Measurements from ENCODE around the gene MAP7D1. TPM values are rescaled to one million over a fixed set of nuclear protein-coding genes. Genes with fewer than 3 reads are reported as not detected.

MAP7D1 gene
- polyA plus RNA-seq, 1 of the 3 experiments (the other 2 are of a cell fraction) = 69.9 TPM

DNA sequence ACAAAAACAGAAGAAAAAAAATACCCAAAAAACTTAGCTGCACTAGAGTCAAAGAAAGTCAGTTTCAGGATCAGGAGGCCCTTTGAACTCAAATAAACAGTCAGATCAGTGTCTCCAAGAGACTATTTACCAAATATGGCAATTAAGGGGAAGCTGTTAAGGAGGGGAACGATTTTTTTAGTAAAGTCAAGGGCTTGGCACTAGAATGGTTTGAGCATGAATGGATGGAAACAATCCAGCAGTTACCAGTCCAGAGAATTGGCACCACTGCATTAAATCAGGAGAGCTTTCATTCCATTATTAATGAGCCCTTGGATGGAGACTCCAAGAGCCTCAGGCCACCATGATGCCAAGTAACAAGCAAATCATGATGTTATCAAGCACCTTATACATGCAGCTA is 13.8 kb upstream of the MAP7D1 start:
- Histone ChIP-seq H4K20me1 (ENCODE audit: insufficient read depth) (no peaks in the 10 kb centered on the region; the same call in 1 of the 2 replicates), H3K36me3 (replicated peaks in 1 of 2; ENCODE audit: control insufficient read depth in 1 of 2, insufficient read depth in 2 of 2, low read length in 1 of 2) (peaks cover 23 to 28% of the 10 kb centered on the region in 2 experiments)
- POLR2A ChIA-PET = no interaction called here

DNA sequence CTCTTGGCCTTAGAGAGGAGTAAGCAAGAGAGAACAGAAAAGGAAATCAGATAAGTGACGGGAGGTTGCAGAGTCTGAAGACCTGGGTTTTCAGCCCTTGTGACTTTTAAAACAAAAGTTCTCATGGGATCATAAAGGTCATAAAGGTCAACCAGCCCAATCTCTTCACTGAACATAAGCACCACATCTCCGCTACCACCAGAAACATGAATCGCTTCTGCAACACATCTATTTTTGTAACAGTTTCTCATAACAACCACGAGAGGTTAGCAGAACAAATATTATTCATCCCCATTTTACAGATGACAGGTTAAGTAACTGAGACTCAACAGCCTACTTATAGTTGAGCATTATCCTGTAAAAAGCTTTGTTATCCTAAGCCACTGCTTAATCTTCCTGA is 12.5 kb upstream of the MAP7D1 start:
- over 99% methylated on average over 4 of the region's 4 CpGs for WGBS (ENCODE audit: low lambda C conversion rate)
- Histone ChIP-seq H3K36me3 (replicated peaks in 1 of 2; ENCODE audit: control insufficient read depth in 1 of 2, insufficient read depth in 2 of 2, low read length in 1 of 2) (peaks cover 10 to 17% of the 10 kb centered on the region in 2 experiments), H3K9me3 (no peaks in the 10 kb centered on the region), H3K79me2 (ENCODE audit: insufficient read depth) (peaks cover 100% of the 10 kb centered on the region), H2AFZ (ENCODE audit: low read depth) (no peak overlapping the region), H3K27me3 (ENCODE audit: insufficient read depth) (no peaks in the 10 kb centered on the region), H3K9me2 (no peaks in the 10 kb centered on the region), H3K4me3 (ENCODE audit: low read depth in 2 of 2, low read length in 1 of 2) (no peak overlapping the region), H3K27ac (ENCODE audit: low read depth in 2 of 2, low read length in 1 of 2) (no peak overlapping the region), H3K9ac (no peak overlapping the region), H3F3A (replicated peaks; ENCODE audit: insufficient read depth) (peaks cover 21% of the 10 kb centered on the region), H3K4me2 (no peak overlapping the region), H3K4me1 (ENCODE audit: control insufficient read depth in 1 of 2, insufficient read depth in 2 of 2, low read depth in 1 of 2, low read length in 1 of 2) (peaks cover 0 to 7% of the 10 kb centered on the region in 2 experiments; a peak in 2 of 4 replicates), H4K20me1 (ENCODE audit: insufficient read depth) (no peaks in the 10 kb centered on the region; the same call in 1 of the 2 replicates)
- POLR2A ChIA-PET = no interaction called here
- no peak for TF ChIP-seq TEAD4 (IDR thresholded peaks at IDR 0.05; ENCODE audit: borderline replicate concordance, insufficient read depth)
- no peak for TF ChIP-seq RCOR1 (IDR thresholded peaks at IDR 0.05; ENCODE audit: low read length)
- TF ChIP-seq CHD2 (IDR thresholded peaks at IDR 0.05; ENCODE audit: low read length, partially characterized antibody) = no peak
- no peak for TF ChIP-seq NFIC (IDR thresholded peaks at IDR 0.05; ENCODE audit: borderline replicate concordance)
- DNase-seq = no peak
- CTCF ChIA-PET = interaction anchor here (6.6 to 17.9 kb wide), 2 partner anchors 10 to 39 kb away, joined by 68 to 700 read pairs; partner anchors contain the start of gene ADPRS

More for the DNA sequence above, 13.8 kb upstream of the MAP7D1 start:
- Histone ChIP-seq H3K27ac (ENCODE audit: low read depth in 2 of 2, low read length in 1 of 2) (no peak overlapping the region), H3K4me3 (ENCODE audit: low read depth in 2 of 2, low read length in 1 of 2) (no peak overlapping the region), H2AFZ (ENCODE audit: low read depth) (no peak overlapping the region), H3K4me1 (ENCODE audit: control insufficient read depth in 1 of 2, insufficient read depth in 2 of 2, low read depth in 1 of 2, low read length in 1 of 2) (peaks cover 0 to 14% of the 10 kb centered on the region in 2 experiments; a peak in 2 of 4 replicates), H3K79me2 (ENCODE audit: insufficient read depth) (peaks cover 98% of the 10 kb centered on the region), H3K9ac (no peak overlapping the region), H3K4me2 (no peak overlapping the region), H3K9me2 (no peaks in the 10 kb centered on the region), H3K9me3 (no peaks in the 10 kb centered on the region), H3K27me3 (ENCODE audit: insufficient read depth) (no peaks in the 10 kb centered on the region), H3F3A (replicated peaks; ENCODE audit: insufficient read depth) (peaks cover 31% of the 10 kb centered on the region)
- CTCF ChIA-PET = interaction anchor here (1.8 to 17.9 kb wide), 3 partner anchors 8 to 46 kb away, joined by 6 to 700 read pairs (median 68); partner anchors contain the start of gene ADPRS
- no peak for DNase-seq
- WGBS (ENCODE audit: low lambda C conversion rate) = 55% methylated on average over 1 of the region's 1 CpG
- no peak for TF ChIP-seq MEF2A (IDR thresholded peaks at IDR 0.05; ENCODE audit: borderline replicate concordance, low read depth)
- TF ChIP-seq NRF1 (IDR thresholded peaks at IDR 0.05; ENCODE audit: low read depth, low read length) = no peak
- no peak for TF ChIP-seq TAF1 (IDR thresholded peaks at IDR 0.05; ENCODE audit: borderline replicate concordance, low read depth, low read length)
- TF ChIP-seq FOXJ3 (CRISPR knock-in tag; IDR thresholded peaks at IDR 0.05) = no peak
- no peak for TF ChIP-seq YY1 (IDR thresholded peaks at IDR 0.05; ENCODE audit: low read depth)
- TF ChIP-seq JUND (IDR thresholded peaks at IDR 0.05) = no peak
- TF ChIP-seq TCF12 (IDR thresholded peaks at IDR 0.05) = no peak
- TF ChIP-seq GABPA (IDR thresholded peaks at IDR 0.05; ENCODE audit: low read depth) = no peak

DNA sequence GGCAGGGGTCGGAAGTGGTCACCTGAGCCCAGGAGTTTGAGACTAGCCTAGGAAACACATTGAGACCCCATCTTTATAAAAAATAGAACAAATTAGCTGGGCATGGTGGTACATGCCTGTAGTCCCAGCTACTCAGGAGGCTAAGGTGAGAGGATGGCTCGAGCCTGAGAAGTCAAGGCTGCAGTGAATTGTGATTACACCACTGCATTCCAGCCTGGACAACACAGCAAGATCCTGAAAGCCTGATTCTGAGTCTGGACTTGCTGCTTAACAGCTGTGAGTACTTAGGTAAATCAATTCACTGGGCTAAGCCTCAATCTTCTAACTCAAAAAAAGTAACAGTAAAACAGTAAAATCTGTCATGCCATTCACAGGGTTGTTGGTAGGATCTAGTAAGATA is 11.5 kb upstream of the MAP7D1 start:
- Histone ChIP-seq H3K27me3 (ENCODE audit: insufficient read depth) (no peaks in the 10 kb centered on the region), H3K9me3 (no peaks in the 10 kb centered on the region), H3F3A (replicated peaks; ENCODE audit: insufficient read depth) (peaks cover 19% of the 10 kb centered on the region), H3K79me2 (ENCODE audit: insufficient read depth) (peaks cover 98% of the 10 kb centered on the region), H3K9me2 (no peaks in the 10 kb centered on the region), H3K4me2 (no peak overlapping the region), H3K27ac (ENCODE audit: low read depth in 2 of 2, low read length in 1 of 2) (no peak overlapping the region), H3K4me1 (ENCODE audit: control insufficient read depth in 1 of 2, insufficient read depth in 2 of 2, low read depth in 1 of 2, low read length in 1 of 2) (peaks cover 0 to 7% of the 10 kb centered on the region in 2 experiments; a peak in 2 of 4 replicates), H3K4me3 (ENCODE audit: low read depth in 2 of 2, low read length in 1 of 2) (no peak overlapping the region), H2AFZ (ENCODE audit: low read depth) (no peak overlapping the region), H3K9ac (no peak overlapping the region), H3K36me3 (replicated peaks in 1 of 2; ENCODE audit: control insufficient read depth in 1 of 2, insufficient read depth in 2 of 2, low read length in 1 of 2) (peaks cover 9% of the 10 kb centered on the region in 2 experiments), H4K20me1 (ENCODE audit: insufficient read depth) (no peaks in the 10 kb centered on the region; the same call in 1 of the 2 replicates)
- 88% methylated on average over 2 of the region's 2 CpGs for WGBS (ENCODE audit: low lambda C conversion rate)
- ChIA-PET POLR2A (interaction anchor here (0.7 kb wide), 1 partner anchor 10 kb away, joined by 7 read pairs; no protein-coding TSS in a partner anchor), CTCF (interaction anchor here (1.1 to 6.6 kb wide), 2 partner anchors 11 to 16 kb away, joined by 3 to 68 read pairs; no protein-coding TSS in a partner anchor)
- TF ChIP-seq, protein P1, sequence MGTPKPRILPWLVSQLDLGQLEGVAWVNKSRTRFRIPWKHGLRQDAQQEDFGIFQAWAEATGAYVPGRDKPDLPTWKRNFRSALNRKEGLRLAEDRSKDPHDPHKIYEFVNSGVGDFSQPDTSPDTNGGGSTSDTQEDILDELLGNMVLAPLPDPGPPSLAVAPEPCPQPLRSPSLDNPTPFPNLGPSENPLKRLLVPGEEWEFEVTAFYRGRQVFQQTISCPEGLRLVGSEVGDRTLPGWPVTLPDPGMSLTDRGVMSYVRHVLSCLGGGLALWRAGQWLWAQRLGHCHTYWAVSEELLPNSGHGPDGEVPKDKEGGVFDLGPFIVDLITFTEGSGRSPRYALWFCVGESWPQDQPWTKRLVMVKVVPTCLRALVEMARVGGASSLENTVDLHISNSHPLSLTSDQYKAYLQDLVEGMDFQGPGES (IDR thresholded peaks at IDR 0.05; ENCODE audit: low read depth, low read length) = no peak
- no peak for DNase-seq

Data from SK-N-SH (cell line).